GM18520 (cell line): ENCODE data around the gene MT1B.
A peak's percentile ranks its signal among the peaks of the same experiment; 100 is the strongest.
"Not testable (repeated sequence)": the region's sequence is repeated elsewhere in the genome, so short reads cannot be mapped to it uniquely, and the experiment has no call there.

Experiments
- ATAC-seq: cut with Tn5 transposase; IDR thresholded peaks from one replicate; pipeline ENCODE4 v1.9.1; 2021; ENCODE audit not compliant: unreplicated experiment

Gene MT1B

DNA sequence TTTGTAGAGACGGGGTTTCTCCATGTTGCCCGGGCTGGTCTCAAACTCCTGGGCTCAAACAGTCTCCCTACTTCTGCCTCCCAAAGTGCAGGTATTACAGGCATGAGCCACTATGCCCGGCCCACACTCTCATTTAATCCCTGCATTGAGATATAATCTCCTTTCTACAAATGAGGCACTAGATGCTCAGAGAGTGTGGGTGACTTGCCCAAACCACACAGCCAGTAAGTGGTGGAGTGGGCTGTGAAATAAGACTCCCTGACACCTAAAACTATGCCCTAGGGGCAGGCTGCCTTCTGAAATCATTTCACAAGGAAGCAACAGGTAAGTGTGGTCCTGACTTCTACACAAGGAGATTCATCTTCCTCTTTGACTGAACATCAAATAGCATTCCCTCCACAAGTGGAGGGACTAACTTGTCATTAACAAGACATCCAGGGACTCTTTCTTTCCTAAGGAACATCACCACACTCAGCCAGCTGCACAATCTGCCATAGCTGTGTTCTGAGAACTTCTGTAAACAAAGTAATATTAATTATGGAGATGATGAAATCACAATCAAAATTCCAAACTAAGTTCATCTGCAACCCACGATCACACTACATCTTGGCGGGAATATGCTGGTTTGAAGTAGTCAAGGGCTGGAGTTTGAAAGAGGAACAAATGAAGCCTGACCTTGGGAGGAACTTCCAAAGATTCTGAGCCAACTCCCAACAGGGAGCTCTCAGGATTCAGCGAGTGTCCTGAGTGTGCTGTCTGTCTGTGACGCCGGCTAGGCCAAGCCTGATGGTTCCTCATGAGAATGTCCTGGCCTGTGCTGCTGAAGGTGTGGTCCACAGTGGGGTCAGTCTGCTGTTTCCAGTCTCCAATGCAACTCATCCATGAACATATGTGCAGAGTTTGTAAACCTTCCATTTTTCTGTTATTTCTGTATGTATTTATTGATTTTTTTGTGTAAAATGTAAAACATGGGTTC is 13.9 kb downstream of the MT1B start:
- ATAC-seq, result not testable (repeated sequence)

DNA sequence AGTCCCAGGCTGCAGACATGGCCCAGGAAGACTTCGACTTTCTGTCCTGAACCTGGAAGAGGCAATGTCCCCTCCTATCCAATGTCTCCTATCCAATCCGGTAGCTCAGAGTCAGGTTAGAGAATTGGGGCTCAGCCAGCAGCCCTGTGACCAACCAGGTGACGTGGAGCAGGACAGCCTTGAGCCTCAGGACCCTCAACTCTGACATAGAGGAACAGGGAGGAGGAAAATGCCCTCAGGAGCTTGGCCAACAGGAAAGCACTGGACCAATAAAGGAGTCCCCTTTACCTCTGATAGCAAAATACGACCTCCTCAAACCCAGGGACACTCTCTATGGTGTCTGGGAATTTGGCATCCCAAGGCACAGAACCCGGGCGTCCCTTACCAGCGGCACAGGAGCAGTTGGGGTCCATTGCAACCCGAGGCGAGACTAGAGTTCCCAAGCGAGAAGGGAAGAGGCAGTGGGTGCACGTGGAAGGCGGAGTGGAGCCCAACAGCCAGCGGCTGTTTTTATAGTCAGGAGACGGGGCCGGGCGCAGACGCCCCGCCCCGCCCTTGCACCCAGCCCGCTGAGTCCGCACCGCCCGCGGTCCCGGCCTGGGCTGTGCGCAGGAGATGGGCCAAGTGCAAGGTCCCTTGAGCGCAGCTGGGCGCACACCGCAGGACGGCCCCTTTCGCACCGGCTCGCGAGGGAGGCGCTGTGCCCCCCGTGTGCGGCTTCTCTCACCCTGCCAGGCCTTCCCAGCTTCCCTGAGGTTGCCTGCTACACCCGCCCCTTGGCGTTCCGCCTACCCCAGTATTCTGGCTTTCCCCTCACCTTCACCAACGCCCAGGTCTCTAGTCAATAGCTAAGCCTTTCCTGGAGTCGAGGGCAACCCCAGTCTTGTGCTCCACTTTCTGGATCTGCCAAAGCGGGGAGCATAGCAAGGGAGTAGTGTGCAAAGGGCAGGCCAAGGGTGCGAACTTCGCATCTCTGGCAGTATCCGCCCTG is 16.2 kb downstream of the MT1B start, which contains the start of gene MT1G:
MT1G (minus strand) TSS at position 485 of the 991 bp plus-strand sequence; CDS start at position 413, 72 bp downstream.
- ATAC-seq, result no peak

DNA sequence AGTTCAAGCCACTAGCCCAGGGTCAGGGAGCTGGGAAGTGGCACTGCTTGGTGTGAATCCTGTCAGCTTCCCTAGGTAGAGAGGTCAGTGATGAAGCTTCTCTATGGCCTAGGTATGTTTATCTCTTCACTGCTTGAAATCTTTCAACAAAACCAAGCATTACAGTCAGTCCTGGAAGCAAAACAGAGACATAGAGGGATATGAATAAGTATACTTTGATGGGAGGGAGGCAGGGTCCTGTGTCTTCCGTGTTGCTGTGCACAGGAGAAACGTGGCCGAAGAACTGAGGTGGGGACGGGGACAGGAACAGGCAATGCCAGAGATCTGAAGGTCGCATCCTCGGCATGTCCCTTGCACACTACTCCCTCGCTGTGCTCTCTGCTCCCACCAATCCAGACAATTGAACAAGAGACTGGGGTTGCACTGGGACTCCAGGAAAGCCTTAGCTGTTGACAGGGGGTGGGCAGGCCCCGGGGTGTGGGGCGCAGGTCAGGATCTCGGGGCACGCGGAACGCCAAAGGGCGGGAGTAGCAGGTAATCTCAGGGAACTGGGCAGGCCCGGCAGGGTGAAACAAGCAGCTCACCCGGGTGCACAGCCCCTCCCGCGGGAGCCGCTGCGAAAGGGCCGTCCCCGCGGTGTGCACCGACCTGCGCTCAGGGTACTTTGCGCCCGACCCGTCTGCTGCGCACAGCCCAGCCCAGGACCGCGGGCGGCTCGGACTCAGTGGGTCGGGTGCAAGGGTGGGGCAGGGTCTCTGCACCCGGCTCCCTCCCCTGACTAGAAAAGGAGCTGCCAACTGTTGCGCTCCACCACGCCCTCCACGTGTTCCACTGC is 17.5 kb downstream of the MT1B start, which contains the start of gene MT1H:
MT1H (plus strand) TSS at position 810 of the 835 bp plus-strand sequence. CDS start 71 bp downstream, outside the sequence.
- no peak for ATAC-seq

DNA sequence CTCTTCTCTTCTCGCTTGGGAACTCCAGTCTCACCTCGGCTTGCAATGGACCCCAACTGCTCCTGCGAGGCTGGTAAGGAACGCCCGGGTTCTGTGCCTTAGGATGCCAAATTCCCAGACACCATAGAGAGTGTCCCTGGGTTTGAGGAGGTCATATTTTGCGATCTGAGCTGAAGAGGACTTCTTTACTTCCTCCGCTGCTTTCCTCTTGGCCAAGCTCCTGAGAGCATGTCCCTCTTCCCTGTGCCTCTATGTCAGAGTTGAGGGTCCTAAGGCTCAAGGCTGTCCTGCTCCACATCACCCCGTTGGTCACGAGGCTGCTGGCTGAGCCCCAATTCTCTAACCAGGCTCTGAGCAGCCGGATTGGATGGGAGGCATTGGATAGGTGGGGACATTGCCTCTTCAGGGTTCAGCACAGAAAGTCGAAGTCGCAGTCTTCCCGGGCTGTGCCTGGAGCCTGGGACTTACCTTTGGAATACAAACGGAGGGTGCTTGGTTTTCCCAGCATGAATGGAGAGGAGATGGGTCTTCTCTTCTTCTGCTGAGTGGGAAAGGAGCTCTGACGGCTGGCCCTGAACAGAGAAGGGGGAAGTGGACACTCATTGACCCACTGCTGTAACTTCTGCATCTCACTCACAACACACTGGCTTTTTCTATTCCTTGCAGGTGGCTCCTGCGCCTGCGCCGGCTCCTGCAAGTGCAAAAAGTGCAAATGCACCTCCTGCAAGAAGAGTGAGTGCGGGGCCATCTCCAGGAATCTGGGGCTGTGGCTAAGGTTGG is 18.3 kb downstream of the MT1B start:
- no peak for ATAC-seq

DNA sequence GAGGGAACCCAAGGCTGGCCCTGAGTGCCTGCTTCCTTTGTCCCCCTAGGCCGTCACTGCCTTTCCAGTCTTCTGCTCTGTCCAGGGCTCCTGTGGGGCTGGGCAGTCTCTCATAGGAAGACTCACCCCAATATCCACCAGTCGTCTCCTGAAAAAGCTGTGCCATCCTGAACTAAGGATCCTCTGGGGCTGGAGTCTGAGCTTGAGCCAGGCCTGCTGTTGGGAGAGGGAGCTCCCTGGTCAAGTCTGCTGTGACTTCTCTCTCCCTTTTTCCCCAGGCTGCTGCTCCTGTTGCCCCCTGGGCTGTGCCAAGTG is 18.9 kb downstream of the MT1B start:
- ATAC-seq, result no peak

DNA sequence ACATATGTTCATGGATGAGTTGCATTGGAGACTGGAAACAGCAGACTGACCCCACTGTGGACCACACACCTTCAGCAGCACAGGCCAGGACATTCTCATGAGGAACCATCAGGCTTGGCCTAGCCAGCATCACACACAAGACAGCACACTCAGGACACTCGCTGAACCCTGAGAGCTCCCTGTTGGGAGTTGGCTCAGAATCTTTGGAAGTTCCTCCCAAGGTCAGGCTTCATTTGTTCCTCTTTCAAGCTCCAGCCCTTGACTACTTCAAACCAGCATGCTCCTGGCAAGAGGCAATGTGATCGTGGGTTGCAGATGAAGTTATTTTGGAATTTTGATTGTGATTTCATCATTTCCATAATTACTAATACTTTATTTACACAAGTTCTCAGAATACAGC is 20.0 kb downstream of the MT1B start:
- not testable (repeated sequence) for ATAC-seq

DNA sequence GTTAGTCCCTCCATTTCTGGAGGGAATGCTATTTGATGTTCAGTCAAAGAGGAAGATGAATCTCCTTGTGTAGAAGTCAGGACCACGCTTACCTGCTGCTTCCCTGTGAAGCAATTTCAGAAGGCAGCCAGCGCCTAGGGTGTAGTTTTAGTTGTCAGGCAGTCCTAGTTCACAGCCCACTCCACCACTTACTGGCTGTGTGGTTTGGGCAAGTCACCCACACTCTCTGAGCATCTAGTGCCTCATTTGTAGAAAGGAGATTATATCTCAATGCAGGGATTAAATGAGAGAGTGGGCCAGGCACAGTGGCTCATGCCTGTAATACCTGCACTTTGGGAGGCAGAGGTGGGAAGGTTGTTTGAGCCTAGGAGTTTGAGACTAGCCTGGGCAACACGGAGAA is 20.5 kb downstream of the MT1B start:
- ATAC-seq, result not testable (repeated sequence)

DNA sequence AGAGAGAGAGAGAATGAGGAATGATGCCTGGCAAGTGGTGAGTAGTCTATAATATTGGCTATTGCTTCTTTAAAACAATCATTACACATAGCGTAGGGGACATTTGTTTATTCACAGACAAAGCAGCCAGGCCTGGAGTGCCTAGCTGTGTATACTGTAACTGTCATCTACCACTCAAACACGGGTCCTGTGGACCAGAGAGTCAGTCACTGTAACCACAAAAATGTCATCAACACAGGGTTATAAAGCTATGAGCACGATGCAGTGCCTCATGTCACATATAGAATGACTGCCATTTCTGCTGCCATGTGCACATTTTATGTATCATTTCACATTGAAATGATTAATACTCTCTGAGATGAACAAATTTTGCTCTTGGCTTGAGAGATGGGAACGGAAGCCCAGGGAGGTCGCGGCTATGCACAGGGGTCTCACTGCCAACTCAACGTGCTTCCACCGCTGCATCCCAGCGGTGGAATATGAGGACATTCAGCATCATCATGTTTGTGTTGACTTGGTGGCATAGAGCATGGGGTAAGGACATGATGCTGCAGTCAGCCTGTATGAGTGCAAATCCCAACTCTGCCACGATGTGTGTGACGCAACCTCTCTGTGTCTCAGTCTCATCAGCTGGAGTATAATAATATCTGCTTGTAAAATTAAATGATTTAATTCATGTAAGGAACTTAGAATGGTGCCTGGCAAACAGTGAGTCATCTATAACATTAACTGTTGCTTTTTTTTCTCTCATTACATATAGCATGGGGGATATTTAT is 21.3 kb downstream of the MT1B start:
- no peak for ATAC-seq

DNA sequence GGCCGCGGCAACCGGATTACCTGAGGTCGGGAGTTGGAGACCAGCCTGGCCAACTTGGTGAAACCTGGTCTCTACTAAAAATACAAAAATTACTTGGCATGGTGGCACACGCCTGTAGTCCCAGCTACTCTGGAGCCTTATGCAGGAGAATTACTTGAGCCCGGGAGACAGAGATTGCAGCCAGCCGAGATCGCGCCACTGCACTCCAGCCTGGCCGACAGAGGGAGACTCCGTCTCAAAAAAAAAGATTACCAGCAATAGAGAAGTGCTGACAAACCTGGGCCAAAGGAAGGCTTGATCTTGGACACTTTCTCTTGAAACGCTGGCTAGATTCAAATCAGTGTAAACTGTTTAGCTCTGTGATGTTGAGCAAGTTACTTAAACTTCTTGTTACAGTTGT is 22.2 kb downstream of the MT1B start:
- no peak for ATAC-seq

DNA sequence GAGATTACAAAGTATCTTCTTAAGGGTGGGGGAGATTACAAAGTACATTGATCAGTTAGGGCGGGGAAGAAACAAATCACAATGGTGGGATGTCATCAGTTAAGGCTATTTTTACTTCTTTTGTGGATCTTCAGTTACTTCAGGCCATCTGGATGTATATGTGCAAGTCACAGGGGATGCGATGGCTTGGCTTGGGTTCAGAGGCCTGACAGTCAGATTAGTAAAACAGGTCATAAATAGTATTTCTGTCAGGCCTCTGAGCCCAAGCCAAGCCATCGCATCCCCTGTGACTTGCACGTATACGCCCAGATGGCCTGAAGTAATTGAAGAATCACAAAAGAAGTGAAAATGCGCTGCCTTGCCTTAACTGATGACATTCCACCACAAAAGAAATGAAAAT is 22.9 kb downstream of the MT1B start:
- not testable (repeated sequence) for ATAC-seq

DNA sequence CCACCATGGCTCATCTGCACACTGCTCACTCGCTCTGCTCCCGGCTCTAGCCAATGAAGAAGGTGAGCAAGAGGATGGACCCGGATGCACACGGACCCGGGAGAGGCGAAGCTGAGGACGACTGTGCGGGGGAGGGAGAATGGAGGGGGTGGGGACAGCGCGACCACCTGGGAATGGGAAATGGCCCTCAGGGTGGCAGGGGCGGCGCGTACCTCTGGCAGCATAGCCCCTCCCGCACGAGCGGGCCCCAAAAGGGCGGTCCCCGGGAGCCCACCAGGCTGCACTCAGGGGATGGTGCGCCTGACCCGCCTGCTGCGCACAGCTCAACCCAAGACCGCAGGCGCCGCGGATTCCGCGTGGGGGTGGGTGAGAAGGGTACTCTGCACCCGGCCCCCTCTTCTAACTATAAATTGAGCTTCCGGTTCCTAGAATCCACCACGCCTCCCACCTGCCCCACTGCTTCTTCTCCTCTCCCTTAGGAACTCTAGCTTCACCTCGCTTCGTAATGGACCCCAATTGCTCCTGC is 24.1 kb downstream of the MT1B start:
- no peak for ATAC-seq

DNA sequence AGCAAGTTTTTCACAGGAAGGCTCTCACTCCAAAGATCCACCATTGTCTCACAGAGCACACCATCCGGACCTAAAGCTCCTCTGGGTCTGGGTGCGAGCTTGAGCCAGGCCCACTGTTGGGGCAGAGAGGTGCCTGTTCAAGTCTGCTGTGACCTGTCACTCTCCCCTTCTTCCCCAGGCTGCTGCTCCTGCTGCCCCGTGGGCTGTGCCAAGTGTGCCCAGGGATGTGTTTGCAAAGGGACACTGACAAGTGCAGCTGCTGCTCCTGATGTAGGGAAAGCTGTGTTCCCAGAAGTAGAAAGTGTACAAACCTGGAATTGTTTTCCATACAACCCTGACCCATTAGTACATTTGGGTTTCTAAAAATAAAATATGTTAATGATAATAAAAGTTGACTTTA is 25.8 kb downstream of the MT1B start:
- ATAC-seq, result no peak

DNA sequence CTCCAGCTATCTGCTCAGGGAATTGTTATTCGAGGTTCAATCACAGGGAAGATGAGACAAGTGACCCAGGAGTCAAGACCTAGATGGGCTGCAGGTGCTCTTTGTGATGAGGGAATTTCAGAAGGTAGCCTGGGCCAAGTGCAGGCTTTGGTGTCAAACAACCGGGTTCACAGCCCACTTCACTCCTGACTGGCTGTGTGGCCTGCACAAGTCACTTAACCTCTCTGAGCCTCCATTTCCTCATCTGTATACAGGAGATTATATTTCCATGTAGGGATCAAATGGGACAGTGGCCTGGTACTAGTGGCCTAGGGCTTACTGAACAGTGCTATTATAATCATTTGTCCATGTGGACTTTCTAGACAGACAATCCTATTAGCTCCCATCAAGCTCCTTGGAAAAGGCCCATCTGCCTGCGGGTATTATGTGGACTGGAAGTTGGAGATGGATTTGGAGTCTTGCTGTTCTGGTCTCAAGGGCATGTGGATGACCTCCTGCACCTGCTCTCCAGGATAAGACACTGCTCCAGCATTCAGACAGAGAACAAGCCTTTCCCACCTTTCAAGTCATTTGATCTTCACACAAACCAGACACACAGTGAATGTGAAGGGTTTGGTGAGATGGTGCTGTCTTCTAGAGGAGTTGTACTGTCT is 27.5 kb downstream of the MT1B start:
- no peak for ATAC-seq

DNA sequence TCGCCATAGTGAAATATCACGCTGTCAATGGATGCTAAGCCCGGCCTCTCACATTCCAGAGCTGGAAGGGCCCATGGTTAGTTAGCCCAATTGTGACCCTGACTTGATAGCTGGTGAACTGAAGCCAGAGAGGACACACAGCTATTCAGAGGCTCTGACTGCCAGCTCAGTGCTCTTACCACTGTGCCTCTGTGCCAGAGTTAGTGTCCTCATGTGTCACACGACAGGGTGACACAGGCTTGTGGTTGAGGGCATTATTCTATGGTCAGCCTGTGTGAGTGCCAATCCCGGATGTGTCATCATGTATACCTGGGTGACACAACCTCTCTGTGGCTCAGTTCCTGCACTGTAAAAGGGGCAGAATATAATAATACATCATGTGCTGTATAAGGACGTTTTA is 28.1 kb downstream of the MT1B start:
- peak; percentile 30 for ATAC-seq

DNA sequence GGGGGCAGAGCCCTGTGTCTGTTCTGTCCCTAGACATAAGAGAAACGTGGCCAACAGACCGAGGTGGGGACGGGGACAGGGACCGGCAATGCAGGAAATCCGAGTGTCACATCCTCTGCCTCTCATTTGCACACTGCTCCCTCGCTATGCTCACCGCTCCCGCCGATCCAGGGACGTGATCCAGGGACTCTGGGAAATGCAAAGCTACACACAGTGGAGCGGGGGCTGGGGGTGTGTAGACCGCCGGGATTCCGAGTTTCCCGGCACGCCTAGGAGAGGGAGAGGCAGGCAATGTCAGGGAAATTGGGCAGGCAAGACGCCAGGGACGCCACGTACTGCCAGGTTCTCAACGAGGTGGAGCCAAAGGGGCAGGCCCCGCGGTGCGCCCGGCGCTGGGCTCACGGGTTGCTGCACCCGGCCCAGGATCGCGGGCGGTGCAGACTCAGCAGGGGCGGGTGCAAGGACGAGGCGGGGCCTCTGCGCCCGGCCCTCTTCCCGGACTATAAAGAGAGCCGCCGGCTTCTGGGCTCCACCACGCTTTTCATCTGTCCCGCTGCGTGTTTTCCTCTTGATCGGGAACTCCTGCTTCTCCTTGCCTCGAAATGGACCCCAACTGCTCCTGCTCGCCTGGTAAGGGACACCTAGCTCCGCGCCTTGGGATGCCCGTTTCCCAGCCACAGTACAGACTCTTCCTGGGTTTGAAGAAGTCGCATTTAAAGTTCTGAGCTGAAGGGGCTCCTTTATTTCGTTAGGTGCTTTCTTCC is 30.4 kb downstream of the MT1B start, which contains the start of gene MT1X:
MT1X (plus strand) TSS at position 532 of the 764 bp plus-strand sequence; CDS start at position 603, 71 bp downstream.
- peak; percentile 80 for ATAC-seq

DNA sequence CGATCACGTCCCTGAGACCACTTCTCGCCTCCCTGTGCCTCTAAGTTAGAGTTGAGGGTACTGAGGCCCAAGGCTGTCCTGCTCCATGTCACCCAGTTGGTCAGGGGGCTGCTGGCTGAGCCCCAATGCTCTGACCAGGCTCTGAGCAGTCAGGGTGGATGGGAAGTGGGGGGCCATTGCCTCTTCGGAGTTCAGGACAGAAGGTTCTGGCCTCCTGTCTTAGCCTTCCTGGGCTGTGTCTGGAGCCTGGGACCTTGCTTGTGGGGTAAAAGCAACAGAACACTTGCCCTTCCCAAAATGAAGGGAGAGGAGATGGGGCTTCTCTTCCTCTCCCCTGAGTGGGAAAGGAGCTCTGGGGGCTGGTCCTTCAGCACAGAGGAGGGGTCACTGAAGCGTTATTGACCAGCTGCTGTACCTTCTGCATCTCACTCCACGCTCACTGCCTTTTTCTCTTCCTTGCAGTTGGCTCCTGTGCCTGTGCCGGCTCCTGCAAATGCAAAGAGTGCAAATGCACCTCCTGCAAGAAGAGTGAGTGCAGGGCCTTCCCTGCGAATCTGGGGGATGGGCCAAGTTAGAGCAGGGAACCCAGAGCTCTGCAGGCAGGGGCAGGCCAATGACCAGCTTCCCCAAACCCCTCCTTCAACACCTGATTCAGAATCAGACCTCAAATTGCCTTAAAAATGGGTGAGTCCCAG is 31.2 kb downstream of the MT1B start:
- no peak for ATAC-seq
